IPS DF 4.7 (cell line): ENCODE data around the gene LRFN2.

Source experiments
- DNase-seq: peaks from one replicate; pipeline ENCODE4 v3.0.0-alpha.2; 2013; ENCODE audit warnings: low spot score; ENCODE audit errors: extremely low read depth

Gene LRFN2

DNA sequence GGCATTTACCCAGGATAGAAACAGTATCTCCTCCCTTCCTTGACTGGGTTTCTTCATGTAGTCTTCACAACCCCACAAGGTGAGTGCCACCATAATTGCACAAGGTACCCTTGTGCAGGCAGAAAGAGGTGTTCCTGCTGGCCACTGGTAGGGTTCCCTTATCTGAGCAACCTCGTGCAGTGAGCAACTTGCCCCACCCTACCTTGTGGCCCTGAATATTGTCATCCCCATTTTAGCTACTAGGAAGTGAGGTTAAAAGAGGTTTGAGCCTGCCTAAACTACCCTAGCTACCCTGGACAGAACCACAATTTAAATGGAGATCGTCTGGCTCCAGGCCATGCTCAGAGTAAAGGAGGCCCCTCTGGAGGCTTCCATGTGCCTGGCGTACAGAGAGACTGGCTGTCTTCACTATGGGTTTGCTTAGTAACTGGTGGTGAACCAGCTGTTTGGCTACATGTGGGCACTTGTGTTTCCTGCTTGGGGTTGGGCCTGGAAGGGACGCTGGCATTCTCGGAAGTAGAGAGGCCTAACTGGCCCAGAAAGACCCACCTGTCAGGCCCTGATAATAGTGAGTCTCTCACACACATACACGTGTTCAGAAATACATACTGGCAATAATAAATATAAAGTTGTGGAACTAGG lies 148.8 kb downstream of the LRFN2 start:
- no peak for DNase-seq

DNA sequence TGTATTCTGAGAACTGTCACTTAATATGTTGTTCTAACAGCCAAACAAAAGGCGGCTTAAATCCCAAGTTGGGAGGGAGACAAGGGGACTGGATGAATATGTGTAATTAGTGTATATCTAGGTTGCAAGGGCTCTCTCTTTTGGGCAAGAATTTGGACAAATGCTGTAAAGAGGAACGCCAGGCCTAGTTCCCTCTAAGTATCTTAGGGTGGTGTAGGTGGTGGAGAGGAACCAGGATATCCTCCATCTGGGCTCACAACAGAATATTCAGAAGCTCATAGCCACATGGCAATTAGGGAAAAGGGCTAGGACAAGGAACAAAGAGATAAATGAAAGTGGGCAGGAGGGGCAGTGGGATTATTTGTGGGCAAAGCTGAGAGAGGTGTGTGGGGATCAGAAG lies 149.5 kb downstream of the LRFN2 start:
- DNase-seq: no peak

DNA sequence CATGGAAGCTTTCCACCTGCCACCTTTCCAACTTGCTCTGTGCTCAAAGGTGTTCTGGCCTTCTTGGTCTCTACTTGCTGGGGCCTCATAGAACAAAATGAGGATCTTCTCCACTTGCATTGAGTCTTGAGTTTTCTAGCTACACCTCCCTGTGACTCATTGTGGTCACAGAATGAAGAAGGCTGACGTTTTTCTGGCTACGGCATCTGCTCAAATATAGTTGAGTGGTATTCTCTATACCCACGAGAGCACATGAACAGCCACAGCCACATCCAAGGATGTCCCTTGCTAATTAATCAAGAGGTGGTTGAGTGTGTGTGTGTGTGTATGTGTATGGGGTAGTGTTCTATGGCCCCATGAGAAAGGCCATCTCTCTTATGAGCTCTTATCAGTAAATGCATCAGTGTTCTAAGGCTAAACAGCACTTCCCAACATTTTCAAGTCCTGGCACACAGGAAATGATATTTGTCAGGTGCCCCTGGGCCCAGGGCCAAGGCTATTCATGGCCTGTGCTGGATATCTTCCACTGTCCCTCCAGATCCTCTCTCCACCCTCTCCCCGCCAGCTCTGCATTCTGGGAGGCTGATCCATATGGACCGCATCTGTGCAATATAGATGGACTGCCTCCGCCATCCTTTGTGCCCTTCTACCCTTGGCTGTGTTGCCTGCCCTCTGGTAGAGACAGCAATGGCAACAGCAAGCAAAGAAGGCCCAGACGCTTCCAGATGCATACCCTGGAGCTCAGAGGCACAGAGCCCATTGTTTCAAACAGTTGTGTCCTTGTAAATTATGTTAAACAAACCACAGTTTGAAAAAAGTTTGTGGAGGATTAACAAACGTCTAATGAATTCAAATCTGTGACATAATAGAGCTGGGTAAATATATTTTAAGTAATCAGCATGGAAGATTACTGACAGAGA lies 150.2 kb downstream of the LRFN2 start:
- no peak for DNase-seq

DNA sequence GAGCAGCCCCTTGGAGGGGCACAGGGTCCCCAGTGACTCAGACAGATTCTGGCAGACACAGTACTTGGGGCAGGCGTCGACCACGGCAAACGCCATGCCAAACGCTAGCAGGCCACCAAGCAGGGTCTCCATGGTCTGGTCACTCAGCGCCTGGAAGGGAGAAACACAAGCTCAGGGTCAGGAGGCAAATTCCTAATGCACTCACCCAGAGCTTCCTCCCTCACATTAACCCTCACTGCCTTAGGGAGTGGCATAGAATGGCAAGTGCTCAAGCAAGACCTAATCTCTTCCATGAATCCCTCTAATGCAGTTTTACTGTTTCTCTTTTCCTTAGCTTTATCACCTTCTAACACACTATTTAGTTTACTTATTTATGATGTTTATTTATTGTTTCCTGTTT lies 154.2 kb downstream of the LRFN2 start:
- no peak for DNase-seq

DNA sequence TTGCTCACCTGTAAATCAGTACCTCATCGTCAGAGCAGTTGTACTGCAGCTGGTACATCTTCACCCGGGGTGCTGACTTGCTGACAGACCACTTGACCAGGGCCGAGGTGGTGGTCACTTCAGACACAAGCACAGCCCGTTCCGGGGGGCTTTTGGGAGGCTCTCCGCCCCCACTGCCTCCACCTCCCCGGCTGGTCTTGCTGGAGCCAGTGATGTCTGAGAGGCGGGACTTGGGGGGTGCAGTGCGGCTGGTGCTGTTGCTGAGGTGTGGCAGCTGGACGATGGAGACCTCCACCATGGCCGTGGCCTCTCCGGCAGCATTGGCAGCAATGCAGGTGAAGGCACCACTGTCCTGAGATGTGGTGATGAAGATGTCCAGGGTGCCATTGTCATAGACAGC lies 155.5 kb downstream of the LRFN2 start:
- no peak for DNase-seq

DNA sequence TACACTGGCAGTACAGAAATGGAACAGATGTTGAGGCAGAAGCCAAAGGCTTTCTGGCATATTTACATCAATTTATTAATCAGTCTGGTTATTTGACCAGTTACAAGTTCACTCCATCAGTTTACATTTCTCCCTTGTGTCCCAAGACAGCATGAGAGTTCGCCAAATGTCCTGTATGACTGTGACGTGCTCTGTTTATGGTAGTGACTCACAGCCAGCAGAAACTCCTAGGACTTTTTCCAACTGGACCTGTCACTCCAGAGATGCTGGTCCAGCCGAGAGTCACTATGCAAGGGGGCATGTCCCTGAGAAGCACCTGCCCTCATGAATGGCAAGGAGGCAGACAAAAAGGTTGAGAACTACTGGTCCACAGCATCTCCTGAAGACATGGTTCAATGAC lies 160.0 kb downstream of the LRFN2 start:
- DNase-seq: no peak

DNA sequence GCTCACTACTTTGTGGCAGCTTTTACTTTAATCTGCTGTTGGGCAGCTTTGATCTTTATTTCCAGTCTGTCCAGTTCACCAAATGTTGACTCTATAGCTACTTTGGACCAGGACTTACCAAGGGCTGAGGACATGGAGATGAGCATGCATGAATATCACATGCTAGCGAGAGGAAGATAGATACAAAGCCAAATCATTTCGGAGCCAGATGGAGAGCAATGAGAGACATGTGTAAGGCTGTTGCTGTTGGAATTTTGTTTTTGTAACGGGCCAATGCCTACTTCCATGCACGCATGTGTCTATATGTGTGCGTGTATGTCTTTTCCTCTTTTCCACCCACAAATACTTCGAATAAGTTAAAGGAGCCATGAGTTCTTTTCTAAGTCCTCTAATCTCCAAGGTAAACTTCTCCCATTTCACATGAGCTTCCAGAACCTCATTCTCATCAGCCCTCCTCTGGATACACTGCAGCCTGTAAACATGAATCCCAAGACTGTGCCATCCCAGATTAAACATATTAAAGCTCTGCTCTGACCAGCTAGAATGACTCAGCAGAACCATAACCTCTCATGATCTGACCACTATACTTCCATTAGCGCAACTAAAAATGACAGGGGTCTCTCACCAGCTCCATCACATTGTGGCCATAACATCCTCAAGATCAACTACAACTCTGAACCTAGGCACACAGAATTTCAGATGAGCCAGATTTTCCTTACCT lies 160.7 kb downstream of the LRFN2 start:
- no peak for DNase-seq

DNA sequence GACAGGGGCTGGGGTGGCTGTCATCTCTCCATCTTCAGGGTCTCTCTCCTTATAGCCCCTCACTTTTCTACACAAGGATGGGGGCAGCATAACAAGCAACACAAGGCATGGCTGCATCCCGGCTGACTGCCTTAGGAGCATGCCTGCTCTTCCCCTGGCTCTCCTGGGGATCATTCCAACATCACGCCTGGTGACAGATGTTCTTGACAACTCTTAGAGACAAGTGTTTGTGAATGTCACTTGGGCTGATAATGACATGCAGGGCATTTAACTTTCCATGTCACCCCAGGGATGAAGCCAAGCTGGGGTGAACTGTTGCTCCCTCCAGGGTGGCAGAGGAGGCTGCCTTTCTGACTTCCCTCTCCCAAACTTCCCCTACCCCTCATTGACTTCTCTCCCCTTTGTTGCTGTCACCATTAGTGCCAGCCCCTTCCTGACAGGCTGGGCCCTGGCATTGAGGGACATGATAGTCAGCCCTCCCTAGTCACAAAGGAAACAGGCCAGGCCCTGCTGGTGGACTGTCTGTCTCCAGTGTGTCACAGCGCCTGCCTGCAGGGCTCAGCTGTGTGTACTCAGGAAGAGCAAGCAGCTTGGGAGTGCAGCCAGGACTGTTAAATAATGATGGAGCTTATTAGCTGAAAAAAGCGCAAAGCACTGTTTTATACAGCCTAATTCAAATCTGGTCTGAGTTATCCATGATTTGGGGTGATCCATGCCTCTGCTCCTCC lies 161.8 kb downstream of the LRFN2 start:
- no peak for DNase-seq

DNA sequence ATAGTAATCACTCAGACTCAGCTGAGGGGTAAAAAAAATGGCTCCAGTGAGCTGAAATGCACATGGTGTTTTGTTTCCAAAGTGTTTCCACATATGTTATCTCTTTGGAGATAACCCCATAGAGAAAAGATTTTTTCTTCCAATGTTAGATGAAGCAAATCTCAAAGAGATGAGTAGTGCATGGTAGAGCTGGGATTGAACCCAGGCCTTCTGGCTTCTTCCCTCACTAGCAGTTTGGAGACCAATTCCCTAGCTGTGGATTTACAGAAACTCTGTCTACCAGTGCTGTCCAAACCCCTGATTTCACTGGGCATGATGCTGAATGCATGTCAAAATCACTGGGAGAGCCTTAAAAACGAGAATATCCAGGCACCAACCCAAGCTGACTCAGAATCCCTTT lies 165.1 kb downstream of the LRFN2 start:
- no peak for DNase-seq

DNA sequence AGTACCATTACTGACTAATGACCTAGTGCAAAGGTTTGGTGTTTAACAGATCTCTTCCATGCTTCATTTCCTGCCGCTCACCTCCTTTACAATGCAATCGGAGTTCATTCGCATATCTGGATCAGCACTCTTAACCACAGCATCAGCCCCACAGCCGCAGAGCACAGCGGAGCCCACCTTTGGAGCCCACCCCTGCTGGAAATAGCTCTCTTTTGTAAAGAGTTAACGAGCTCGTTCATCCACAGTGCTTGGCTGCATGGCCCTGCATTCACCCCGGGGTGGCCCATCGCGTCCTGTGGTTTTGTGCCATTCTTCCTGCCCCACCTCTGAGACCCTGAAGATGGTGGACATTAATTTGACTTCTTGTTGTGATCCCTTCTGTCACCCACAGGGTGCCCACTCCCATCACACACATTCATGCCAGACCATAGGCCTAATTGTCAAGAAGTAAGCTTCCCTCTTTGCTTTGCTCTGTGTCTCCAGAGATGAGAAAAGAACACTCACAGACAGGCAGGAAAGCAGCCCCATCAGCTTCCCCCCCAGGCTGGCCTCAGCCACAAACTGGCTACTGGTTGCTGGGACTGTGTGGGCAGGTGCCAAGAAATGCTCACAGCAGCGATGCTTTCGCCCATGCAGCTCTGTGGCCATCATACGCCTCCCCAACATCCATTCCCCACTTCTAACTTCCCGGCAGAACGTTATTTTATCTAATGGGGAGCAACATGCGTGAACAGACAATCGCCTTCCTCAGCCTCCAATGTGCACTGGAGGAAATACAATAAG lies 167.0 kb downstream of the LRFN2 start:
- DNase-seq: no peak

DNA sequence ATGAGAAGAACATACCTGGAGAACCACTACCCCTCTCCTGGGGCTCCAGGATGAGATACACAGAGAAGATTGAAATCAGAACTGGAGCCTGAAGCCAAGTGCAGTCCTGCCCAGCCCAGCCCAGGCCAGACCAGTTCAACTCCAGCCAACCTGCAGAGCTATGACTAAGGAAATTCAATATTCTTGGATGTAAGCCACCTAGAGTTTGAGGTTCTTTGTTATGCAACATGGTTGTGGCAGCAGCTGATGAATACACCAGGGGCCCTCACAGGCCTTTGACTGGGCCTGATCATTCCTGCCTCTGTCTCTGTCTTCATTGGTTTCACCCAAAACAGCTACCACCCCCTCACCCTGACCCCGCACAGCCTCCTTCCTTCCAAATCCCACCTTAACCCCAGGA lies 167.8 kb downstream of the LRFN2 start:
- no peak for DNase-seq

DNA sequence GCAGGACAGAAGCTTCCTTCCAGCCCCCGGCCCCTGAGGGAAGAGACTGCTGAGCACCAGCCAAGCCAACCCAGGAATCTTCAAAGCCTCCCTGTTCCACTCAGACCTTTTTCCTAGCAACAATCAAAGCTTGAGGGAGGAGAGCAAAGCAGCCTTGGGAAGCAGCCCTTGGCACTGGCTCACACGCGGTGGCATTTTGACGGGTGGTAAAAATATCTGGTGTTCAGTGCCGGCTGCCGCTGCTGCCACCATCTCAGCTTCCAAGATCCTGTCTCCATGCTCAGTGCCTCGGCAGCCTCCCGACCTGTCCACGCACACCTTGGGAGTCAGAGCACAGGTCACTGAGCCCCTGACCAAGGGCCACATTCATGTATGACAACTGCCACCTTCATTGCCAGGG lies 170.1 kb downstream of the LRFN2 start:
- DNase-seq: no peak

DNA sequence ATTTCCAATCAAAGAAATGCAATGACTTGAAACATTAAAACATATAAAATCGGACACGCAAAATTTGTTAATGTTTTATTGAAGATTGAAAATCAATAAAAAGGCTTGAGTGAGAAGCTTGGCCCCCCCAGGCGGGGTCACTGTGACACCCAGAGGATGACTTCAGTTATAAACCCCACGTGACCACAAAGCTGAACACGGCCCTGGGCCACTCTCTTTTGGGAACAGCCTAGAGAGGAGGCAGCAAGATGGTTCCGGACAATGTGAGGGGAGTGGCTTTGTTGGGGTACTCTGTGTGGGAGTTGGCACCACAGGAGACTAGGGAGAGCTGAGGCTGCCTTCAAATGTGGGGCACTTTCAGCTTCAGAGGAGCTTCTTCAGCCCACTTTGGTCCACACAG lies 172.5 kb downstream of the LRFN2 start:
- DNase-seq: no peak

DNA sequence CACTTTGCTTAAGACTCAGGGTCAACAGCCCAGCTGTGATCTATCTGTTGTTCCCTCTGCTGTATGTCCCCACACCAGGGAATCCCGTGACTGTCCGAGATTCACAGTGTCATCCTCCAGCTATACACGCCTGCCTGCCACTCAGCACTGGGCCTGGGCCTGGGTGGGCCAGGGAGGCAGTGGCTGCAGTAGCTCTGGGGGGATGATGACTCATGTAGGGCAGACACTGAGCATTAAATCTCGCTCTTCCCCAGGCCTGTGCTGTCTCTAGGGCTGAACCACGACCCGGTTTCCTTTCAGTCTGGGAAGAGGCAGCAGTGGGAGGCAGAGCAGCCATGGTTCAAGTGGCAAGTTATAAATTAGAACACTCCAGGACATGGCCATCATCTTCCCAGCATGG lies 173.9 kb downstream of the LRFN2 start:
- no peak for DNase-seq

DNA sequence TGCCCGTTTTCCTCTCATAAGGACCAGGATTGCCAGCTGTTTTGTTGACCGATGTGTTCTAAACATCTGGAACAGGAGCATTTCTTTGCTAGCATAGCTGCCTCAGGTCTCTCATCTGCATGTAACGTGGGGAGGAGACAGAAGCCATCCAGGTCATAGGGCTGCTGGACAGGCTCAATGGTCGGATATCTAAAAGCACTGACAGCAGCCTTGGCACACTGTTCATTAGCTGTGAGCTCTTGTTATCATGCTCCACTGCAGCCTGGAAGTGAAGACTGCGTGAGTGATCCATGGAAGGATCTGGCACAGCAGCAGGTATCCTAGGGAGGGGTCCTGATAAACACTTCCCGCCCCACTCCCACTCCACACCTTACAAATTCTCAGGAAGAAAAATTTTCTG lies 175.3 kb downstream of the LRFN2 start:
- DNase-seq: no peak

DNA sequence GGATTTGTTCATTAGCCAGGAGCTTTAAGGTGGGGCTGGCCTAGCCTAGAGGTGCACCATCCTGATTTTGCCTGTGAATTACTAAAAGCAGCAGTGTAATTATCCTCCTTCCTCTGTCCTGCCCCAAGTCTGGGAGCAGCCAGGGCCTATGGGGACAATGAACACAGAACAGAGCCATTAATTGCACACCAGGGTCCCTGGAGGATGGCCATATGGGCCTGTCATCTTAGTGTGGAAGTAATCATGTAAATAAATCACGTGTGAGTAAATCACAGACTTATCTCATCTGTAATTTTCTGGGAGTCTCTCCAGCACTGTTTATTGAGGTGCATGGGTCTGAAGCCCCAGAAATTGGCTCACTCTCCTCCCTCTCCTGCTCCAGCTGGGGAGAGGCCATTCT lies 176.3 kb downstream of the LRFN2 start:
- no peak for DNase-seq

DNA sequence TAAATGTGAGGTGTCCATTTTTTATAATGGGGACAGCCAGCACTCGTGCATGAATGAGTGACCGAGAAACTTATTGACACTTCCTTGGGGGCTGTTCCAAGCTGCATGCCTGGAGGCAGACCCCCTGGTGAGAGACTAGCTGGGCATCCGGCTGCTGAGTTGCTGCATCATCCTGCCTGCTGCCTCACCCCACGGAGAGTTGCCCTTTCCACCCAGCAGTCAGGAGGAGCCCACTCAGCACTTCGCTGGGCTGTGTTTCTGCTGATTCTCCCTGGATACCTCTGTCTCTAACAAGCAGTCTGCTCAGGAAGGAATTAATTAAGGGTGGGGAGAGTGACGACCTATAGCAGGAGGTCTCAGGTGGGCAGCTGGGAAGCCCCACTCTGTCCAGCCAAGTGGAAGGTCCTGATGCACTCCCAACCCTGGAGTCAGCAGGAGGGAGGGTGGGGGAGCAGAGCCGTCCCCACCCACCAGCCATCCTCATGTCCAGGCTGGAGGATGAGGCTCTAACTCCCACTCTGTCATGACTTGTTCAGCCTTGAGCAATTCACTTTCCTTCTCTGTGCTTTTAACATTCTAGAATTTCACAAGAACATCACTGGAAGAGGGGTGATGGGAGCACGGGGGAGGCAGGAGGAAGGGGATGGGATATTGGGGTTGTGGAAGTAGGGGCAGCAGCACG lies 177.3 kb downstream of the LRFN2 start:
- DNase-seq: no peak

DNA sequence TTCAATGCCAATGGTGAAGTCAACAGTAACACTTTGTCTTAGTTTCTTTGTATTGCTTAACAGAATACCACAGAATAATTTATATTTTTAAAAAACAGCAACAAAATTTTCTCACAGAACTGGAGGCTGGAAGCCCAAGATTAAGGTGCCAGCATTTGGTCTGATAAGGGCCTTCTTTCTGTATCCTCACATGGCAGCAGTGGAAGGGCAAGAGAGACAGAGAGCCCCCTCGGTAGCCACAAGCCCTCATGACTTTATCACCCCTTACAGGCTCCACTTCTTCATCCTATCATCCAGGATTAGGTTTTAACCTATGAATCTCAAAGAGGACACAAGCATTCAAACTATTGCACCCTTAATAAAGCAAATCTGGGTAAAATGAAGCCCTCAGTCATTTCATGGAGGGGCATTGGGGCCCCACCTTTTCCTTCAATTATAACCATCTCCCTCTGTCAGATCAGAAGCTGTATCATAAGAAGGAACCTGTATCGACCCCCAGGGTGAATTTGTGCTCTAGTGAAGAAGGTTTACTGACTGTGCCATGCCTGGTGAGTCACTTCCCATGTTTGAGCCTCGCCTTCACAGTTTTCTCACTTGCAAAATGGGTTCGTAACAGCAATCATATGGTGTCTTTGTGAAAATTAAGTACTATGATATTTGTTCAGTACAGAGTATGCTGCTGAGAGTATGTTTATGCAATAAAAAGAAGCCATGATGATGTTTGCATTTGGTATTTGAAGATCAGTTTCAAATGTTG lies 178.2 kb downstream of the LRFN2 start:
- DNase-seq: no peak

DNA sequence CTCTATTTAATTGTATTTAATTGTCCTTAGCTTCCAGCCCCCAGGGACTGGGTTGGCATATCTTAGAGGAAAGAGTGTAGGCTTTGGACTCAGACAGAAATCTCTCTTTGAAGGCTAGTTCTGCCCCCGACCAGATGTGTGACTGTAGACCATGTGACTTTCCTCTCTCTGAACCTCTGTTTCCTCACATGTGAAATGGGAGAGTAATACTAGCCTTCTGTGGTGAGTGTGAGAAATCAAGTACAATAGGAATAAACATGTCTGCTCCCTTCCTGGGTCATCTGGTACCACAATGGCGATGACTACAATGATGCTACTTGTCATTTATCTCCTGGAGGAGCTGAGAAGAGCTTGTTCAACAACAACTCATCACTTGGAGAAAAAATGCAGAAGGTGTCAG lies 179.9 kb downstream of the LRFN2 start:
- DNase-seq: no peak

DNA sequence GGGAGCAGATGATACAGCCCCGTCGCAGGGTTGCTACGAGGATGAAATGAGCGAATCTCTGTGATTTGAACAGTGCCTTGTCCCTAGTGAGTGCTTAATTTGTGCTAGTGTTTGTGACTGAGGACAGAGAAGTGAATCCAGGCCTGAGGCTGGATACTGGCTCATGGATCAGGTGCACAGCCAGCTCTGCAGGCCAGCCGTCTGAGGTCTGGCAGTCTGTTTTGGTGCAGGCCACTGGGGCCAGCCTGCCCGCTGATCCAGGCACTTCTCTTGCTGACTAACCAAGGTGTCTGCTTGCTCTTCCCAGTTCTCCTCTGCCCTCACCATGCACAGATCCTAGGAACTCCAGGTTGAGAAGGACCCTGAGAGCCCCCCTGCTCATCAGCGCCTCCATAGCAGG lies 181.0 kb downstream of the LRFN2 start:
- DNase-seq: no peak
